RPMI8226 (cell line): ENCODE measurements around the gene CHAD.
"Not testable (repeated sequence)": the region's sequence is repeated elsewhere in the genome, so short reads cannot be mapped to it uniquely, and the experiment has no call there.

Source experiments
- DNase-seq: peaks from one replicate; pipeline ENCODE4 v3.0.0-alpha.2; 2015

Gene CHAD

GRCh38 chr17:50472761-50473161 lies 4.1 kb upstream of the CHAD start:
- not testable (repeated sequence) for DNase-seq

GRCh38 chr17:50472286-50472685 lies 3.6 kb upstream of the CHAD start:
- DNase-seq = no peak

- DNase-seq = no peak
Observed at GRCh38 chr17:50471009-50471905, 2.6 kb upstream of the CHAD start.

- no peak for DNase-seq
Observed at GRCh38 chr17:50470426-50470825, 1.7 kb upstream of the CHAD start.

- DNase-seq = no peak
Observed at GRCh38 chr17:50469671-50470305, 1.1 kb upstream of the CHAD start.

- DNase-seq = no peak
Observed at GRCh38 chr17:50469208-50469605, 527 bp upstream of the CHAD start.

GRCh38 chr17:50467855-50468303 lies 801 bp downstream of the CHAD start:
- no peak for DNase-seq

- DNase-seq = no peak
Observed at GRCh38 chr17:50467114-50467854, 1.4 kb downstream of the CHAD start.

GRCh38 chr17:50466371-50467113 lies 2.1 kb downstream of the CHAD start:
- DNase-seq = peak; percentile 88

- DNase-seq = no peak
Observed at GRCh38 chr17:50465635-50466034, 3.0 kb downstream of the CHAD start.

- DNase-seq = peak; percentile 92
Observed at GRCh38 chr17:50465171-50465570, 3.5 kb downstream of the CHAD start.

GRCh38 chr17:50464736-50465135 lies 3.9 kb downstream of the CHAD start:
- peak; percentile 50 for DNase-seq

GRCh38 chr17:50464121-50464520 lies 4.6 kb downstream of the CHAD start:
- peak; percentile 58 for DNase-seq

- DNase-seq = no peak
Observed at GRCh38 chr17:50462446-50462845, 6.2 kb downstream of the CHAD start.

GRCh38 chr17:50461550-50462132 lies 7.0 kb downstream of the CHAD start:
- DNase-seq = no peak

GRCh38 chr17:50460831-50461526 lies 7.7 kb downstream of the CHAD start:
- DNase-seq = no peak

- peak; percentile 38 for DNase-seq
Observed at GRCh38 chr17:50459756-50460155, 8.9 kb downstream of the CHAD start.

GRCh38 chr17:50458701-50459676 lies 9.7 kb downstream of the CHAD start:
- DNase-seq = no peak

- DNase-seq = no peak
Observed at GRCh38 chr17:50458270-50458669, 10.4 kb downstream of the CHAD start.

GRCh38 chr17:50457621-50458020 lies 11.1 kb downstream of the CHAD start:
- DNase-seq = no peak
